ENCODE data around the gene EEA1.

The EEA1 gene

DNA sequence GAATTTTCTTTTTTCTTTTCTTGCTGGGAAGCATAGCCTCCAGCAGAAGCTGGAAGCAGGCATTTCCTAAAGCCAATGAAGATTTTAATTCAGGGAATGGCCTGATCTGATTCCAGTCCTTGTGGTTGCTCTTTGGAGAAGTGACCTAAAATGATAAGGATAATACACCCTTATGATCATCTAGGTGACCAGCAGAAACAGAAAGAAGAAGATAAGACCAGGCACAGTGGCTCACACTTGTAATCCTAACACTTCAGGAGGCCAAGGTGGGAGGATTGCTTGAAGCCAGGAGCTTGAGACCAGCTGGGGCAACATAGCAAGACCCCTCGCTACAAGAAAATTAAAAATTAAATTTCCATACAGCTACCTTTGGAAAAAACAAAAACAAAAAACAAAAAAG is 51.2 kb downstream of the EEA1 start:
- no peak for DNase-seq

DNA sequence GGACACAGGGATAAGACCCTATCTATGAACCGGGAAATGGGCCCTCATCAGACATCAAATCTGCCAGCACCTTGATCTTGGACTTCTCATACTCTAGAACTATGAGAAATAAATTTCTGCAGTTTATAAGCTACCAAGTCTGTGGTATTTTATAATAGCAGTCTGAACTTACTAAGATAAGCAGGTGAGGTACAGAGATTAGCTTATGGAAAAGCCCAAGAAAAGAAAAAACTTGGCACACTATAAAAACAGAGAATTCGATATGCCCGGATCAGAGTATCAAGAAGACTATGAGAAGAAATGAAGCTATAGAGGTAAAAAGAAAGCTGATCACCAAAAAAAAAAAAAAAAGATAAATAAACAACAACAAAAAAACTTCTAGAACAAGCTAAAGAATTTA is 52.6 kb downstream of the EEA1 start:
- no peak for DNase-seq

DNA sequence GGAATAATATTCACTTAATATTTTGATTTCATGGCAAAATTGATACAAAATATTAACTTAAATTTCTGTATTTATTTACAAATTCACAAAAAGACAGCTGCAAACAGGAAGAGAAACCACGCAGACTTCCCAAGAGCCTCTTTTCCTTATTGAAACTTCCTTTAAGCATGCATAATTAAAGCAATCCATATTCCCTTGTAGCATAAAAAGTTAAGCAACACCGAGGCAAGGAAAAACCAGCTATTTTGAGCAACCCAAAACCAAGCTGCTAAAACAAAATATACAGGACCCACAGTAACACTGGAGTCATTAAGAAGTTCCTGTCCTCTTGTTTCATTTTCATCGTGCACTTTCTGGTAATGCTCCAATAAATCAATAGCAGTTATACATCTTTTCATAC is 58.0 kb downstream of the EEA1 start:
- DNase-seq = no peak

DNA sequence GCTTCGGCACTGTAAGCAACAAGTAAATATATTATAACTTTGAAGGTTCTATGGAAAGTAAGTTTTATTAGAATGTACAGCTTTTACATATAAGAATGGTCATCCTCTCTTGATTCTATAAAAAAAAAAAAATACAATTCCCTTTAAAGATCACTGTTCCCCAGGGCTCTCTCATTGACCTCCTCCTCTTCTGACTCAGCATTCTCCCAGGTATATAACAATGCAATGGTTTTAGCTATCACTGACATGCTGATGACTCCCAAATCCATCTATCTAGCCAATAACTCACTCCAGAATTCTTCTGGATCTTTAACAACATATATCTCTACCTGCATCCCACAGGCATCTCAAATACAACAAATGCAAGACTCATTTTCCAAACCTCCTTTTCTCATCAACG is 62.7 kb downstream of the EEA1 start:
- DNase-seq = no peak

DNA sequence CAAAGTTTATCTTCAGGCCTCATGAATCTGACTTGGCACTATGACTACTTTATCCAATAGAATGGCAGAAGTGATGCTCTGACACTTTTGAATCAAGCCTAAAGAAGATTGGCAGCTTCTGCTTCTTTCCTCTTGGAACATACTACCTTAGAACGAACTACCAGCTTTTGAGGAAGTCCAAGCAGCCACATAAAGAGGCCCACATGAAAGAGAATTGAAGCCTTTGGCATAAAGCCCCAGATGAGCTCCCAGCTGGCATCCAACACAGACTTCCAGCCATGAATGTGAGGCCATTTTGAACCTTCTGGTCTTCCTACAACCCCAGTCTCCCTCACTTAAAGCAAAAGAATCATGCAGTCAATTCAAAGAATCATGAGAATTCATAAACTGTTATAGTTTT is 65.8 kb downstream of the EEA1 start:
- DNase-seq = no peak

DNA sequence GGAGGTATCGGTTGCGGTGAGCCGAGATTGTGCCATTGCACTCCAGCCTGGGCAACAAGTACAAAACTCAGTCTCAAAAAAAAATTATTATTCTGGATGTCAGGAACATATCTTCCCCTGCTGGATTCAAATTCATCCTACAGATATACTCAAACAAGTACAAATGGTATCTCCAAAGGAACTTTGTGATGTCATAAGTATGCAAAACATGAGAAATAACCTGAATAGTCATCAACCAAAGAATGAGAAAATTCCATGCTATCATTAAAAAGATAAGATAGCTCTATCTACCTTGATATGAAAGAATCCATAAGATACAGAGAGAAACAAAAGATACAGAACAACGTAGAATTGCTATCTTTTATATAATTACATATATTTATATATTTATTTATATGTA is 67.7 kb downstream of the EEA1 start:
- DNase-seq = no peak

DNA sequence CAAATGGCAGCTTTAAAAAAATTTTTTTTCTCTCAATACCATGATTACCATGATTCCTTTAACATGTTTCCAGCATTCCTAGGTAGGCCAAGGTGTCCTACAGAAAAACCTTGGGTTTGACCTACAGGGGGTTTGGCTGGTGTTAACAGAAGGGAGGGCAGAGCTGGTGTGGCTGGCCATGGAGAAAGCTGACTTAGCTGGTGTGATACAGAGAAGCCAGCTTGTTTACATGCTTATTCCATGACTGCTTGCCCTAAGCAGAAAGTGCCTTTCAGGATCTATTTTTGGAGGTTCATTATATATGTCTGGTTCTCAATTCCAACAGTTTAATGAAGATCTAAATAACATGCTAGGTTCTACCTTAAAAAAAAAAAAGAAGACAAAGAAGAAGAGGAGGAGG is 68.6 kb downstream of the EEA1 start:
- no peak for DNase-seq

DNA sequence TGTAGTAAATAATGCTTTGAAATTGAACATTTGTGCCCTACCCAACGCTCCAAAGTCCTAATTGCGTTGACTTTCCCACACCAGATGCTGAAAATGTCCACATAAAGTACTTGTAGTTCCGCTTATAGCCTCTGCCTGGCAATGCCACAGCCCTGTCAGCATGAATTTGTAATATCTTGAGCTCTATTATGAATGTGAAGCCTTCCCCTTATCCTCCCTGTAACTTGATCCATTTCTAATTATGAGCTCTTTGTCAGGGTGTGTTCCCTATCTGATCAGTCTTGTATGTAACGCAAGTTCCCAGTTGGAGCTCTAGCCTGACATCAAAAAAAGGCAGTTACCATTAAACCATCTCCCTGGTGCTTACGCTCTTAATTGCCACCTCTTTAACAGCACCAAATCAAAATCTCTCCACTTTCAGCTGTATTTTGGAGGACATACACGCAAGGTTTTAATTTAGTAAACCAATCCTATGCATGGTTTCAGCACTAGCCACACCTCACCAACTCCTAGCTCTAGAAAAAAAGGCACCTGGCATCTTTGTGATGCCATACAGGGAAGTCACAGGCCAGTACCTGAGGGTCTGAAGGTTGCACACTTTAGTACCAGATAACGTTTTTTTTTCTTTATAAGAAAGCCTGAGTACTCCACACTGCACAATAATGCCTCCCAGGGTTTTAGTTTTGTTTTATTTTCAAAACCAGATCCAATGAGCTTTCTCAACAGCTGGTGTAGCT is 69.3 kb downstream of the EEA1 start:
- no peak for DNase-seq

DNA sequence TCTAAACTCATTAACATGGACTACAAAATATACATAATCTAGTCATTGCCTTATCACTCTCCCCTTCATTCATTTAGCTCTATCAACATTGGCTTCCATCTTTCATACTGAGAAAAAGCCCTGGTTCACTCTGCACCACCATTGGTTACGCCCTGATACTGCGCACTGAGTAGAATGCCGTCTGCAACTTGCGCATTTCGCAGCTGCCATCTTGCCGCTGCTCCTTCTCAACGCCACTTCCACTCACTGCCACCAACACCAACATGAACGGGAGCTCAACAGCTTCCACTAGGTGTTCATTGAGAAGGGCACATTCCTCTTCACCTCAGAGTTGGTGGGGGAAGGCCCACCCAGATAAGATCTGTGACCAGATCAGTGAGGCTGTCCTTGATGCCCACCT is 71.3 kb downstream of the EEA1 start:
- DNase-seq = no peak

DNA sequence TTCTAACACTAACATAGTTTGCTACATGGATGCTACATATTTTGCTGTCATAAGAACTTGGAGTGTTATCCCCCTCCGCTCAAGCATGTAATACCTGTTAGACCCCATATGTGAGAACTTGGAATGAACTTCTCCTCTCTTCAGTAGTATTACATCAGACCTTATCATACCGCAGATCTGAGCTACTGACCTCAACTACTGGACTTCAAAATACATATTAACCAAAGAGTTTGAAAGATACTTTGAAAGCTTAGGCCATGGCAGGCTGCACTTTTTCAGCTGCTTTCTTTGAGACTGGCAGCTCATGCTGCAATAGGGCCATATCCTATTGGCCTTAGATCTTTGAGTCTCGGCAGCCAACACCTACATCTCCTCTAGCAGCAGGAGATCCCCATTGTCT is 74.8 kb downstream of the EEA1 start:
- no peak for DNase-seq

DNA sequence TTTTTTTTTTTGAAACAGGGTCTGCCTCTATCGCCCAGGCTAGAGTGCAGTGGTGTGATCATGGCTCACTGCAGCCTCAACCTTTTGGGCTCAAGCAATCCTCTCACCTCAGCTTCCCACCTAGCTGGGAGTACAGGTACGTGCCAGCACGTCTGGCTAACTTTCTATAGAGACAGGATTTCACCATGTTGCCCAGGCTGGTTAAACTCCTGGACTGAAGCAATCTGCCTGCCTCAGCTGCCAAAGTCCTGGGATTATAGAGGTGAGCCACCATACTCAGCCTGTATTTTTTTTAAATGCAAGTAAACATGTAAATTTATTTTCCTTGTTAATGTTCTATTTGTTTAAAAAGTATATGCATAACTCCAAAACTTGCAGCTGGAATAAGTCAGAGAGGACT is 80.4 kb downstream of the EEA1 start:
- no peak for DNase-seq

DNA sequence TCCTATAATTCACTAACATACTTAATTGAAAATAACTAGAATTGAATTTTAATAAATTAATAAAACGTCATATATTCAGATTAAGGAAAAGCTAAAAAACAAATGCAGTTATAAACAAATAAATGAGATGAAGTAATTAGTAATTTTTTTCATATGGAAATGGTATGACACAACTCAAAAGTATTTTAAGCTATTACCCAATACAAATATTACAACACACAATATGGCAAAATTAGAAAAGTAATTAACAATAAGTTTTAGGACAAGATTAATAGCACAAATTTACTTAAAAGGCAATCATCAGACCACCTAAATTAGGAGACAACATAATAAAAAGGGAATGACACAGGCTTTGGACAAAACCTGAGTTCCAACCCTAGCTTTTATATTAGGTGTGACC is 81.7 kb downstream of the EEA1 start:
- no peak for DNase-seq

DNA sequence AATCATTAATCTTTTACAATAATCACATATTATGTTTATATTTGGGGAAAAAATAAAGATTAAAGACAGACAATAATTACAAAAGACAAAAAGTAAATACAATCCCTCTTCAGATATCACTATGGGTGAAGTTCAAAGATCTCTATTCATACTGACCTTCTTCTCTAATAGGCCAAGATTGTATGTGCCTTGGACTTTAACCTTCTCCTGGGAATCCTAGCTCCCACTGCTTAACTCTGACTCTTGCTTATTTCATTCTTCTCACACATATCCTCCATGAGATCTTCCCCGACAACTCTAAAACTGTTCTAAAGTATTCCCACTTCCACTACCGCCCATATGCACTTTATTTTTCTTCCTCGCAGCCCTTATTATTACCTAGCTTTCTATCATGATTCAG is 83.8 kb downstream of the EEA1 start:
- no peak for DNase-seq

DNA sequence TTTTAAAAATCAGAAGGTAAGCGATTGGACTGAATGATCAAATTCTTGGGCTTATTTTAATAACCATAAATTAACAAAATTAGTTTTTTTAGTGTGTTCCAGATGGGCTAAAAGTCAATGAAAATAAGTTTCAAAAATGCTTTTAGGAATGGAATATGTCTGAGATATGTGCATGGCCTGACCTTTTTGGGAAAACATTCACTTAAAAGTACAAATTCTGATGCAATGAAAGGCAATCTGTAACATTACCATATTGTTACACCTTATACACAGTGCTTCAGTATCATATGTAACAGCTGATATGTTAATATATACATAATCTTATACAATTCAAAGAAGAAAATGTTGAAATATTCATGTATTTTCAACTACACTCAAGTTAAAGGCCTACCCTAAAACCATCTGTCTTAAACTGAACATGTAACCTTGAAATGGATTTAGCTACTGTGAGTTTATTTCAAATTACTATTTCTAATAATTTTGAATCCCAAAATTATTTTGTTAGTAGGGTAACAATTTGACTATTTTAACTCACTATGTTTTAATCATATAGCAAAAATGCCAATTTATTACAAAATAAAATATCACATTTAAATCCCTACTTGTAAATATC is 84.8 kb downstream of the EEA1 start:
- DNase-seq = no peak

DNA sequence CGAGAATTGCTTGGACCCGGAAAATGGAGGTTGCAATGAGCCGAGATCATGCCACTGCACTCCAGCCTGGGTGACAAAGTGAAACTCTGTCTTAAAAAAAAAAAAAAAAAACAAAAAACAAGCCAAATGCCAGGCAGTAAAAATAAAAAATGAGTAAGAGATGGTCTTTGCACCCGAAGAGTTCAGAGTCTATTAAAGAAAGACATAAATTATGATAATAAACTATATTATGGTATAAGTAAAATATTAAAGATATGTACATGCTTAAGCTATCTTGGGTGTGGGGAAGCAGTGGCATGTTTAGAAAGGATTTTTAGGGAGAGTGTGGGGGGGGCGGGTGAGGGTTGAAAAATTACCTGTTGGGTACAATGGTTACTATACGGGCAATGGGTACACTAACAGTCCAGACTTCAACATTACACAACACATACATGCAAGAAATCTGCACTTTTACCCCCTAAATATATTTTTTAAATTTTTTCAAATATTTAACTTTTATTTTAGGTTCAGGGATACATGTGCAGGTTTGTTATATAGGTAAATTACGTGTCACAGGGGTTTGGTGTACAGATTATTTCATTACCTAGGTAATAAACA is 99.3 kb downstream of the EEA1 start:
- DNase-seq = no peak

DNA sequence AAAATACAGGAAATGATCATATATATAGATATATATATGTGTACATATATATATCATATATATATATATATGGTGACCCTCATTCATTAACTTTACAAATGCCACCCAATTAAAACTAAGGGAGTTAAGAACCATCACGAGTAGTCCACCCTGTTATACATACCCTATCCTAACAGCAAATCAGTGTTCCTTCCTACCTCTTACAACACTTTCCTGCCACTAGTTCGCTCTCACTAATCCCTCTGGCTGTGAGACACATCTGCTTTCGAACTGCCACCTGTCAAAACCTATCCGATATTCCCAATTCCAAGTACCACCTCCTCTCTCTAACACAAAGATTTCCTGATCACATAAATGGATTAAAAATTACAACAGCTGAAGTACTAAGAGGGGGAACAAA is 100.5 kb downstream of the EEA1 start:
- DNase-seq = no peak

DNA sequence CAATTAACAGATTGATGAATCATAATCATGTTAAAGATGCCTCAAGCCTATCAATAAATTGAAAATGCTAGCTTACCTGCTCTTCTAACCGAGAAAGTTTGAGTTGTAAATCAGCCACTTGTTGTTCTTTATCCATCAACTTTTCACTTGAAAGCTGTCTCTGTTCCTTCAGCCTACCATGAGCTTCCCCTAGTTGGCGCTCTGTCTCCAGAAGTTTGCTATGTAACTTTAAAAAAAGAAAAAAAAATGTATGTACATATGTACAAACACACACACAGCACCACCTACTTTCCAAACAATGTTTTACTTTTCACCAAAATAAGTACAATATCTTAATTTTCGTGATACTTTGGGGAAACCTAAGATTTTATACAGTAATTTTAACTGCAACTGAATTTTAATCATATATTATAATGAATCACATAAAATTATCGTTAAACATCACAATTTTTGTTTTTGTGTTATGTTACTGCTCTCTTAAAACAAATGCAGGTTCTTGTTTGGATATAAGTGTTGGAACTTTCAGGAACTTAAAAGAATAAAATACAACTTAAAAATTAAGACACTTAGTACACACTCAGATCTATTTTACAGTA is 101.2 kb downstream of the EEA1 start:
- no peak for DNase-seq

DNA sequence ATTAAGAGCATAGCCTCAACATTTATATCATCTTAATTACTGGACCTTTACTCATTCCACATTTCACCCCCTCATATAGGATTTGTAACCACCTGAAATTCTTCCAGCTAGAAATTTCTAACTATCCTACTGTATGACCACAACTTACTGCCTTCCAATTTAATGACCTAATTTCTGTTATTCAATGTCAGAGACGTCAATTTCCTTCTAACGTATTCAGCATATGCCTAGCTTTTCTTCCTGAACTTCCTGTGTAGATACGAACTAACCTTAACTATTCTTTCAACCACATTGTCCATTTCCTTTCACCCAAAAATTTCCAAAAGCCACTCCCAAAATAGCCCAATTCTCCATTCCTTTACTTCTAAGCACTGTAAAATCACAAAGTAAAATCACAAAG is 108.0 kb downstream of the EEA1 start:
- no peak for DNase-seq

DNA sequence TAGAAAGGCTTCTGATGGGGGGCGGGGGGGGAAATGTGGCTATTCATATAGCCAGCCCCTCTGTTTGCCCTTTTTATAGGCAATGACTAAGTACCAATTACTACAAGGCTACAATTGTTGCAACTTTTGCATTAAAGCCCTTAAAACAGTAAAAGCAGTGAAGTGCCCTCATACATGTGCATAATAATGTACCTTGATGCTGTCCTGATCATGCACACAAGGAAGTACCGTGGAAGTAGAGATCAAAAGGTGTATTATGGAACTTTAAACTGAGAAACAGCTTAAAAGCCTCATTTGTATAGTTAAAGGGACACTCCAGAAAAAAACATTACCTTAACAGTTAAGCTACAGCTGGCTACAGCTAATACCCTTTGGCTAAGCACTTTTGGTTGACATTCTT is 114.5 kb downstream of the EEA1 start:
- DNase-seq = no peak

DNA sequence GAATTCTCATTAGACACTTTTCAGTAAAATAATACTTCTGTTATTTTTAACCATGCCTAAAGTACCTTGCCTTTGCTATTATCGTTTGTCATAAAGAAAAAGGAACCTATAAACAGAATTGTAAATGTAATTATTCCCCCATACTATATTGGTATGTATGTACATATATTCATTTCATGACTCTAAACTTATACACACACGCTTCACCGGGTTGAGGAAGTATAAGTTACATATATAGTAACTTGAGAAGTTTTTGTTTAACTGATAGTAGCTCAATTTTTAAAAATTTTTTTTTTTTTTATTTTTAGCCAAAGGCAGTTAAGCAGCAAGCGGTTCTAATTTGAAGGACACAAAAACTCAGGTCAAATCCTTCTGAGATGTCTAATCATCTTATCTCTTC is 118.7 kb downstream of the EEA1 start:
- DNase-seq = no peak

DNA sequence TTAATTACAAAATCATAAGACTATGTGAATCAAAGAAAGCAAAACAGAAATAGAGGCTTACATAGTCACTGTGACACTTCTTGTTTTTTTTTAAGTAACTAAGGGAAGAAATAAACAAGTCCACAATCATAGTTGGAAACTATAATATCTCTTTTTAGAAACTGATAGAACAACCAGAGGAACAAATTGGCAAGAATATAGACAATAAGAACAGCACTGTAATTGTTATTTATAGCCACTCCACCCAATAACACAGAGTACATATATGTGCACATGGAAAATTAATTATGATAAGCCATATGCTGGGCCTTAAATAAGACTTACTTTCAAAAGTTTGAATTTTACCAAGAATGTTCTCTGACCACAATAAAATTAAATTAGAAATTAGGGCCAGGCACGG is 125.2 kb downstream of the EEA1 start:
- DNase-seq = no peak

DNA sequence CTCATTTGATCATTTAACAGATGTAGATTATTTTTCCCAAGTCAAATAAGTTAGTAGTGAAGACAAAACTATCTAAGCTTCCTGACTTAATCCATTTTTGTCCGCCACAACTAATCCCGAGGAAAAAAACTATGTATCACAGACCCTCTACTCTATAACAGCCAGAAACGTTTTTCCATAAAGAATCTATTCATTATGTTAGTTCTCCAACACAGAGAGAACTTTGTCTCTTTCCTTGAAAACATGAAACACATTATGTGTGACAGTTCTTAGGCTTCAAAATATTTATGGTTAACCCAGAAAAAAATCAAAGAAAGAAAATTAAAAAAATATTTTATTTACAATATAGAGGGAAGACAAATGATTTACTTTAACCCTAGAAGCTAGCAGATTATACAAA is 126.2 kb downstream of the EEA1 start:
- no peak for DNase-seq

DNA sequence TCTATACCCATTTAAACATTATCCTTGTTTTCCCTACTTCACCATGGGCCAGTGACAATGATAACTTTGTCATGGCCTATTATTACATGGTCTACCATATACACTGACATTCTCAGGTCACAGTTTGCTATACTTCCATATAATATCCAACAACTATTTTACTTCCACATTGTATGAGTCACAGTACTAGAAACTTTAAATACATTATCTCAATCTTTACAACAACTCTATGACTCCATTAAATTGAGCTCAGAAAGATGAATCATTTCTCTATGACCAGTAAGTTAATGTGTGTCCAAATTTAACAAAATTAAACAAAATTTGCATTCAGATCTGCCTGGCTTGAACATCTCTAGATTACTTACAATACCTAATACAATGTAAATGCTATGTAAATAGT is 132.4 kb downstream of the EEA1 start:
- no peak for DNase-seq

DNA sequence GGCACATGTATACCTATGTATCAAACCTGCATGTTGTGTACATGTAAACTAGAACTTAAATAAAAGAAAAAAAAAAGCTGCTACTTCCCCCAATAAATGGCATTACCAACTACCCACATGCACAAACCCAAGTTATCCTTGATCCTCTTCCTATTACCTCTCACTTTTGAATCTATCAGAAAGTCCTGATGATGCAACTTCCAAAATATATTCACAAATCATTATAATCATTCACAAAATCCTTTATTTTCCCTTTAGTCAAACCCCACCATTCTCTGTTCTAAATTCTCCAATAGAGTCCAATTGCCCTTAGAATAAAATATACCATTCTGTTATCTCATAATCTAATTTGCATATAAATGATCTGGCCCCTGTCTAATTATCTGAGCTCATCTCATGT is 134.3 kb downstream of the EEA1 start:
- no peak for DNase-seq
